Measurements from ENCODE around the gene USP17L22. TPM values are rescaled to one million over a fixed set of nuclear protein-coding genes. Genes with fewer than 3 reads are reported as not detected.
"Not testable (repeated sequence)": the region's sequence is repeated elsewhere in the genome, so short reads cannot be mapped to it uniquely, and the experiment has no call there.

Gene USP17L22
- total RNA-seq (1 to 10 TPM in 1 of 9 donors, not detected in 8; 4.4 TPM), polyA plus RNA-seq (not detected)
- long read RNA-seq, donor 1, result 0 reads
- long read RNA-seq, donor 2, result 0 reads
- long read RNA-seq, donor 3, result 0 reads
- long read RNA-seq, donor 4, result 0 reads
- long read RNA-seq, donor 5, result 0 reads
- long read RNA-seq, donor 6, result 0 reads
- long read RNA-seq, donor 7, result 0 reads
- long read RNA-seq, donor 8, result 0 reads
- long read RNA-seq, donor 9, result 0 reads
- long read RNA-seq, donor 10, result 0 reads

GRCh38 chr4:9267319-9267718 is at the start of gene USP17L22:
Gene USP17L22, plus strand, starts transcription at chr4:9267619. Its CDS starts 0 bp downstream, at chr4:9267619.
- H3K9me3 ChIP-seq (replicated peaks in 1 of 3); H3K36me3 ChIP-seq (replicated peaks in 1 of 2); DNase-seq; H3K4me3 ChIP-seq; H3K27ac ChIP-seq; intact Hi-C loops (cut with DNase I); H3K27me3 ChIP-seq; H3K4me1 ChIP-seq (replicated peaks in 1 of 2): not testable (repeated sequence)
- no CpG with 5 or more reads among the region's 15 CpGs for WGBS, 4 donors

GRCh38 chr4:9219852-9220251 is 47.6 kb upstream of the USP17L22 start, which contains the start of gene USP17L12:
Gene USP17L12, plus strand, starts transcription at chr4:9220152. Its CDS starts 0 bp downstream, at chr4:9220152.
- intact Hi-C loops (cut with DNase I); H3K27me3 ChIP-seq; DNase-seq; H3K36me3 ChIP-seq (replicated peaks in 1 of 2); H3K4me3 ChIP-seq; H3K27ac ChIP-seq; H3K9me3 ChIP-seq (replicated peaks in 1 of 3); H3K4me1 ChIP-seq (replicated peaks in 1 of 2): not testable (repeated sequence)
- no CpG with 5 or more reads among the region's 13 CpGs for WGBS, 4 donors

GRCh38 chr4:9224596-9224995 is 42.8 kb upstream of the USP17L22 start, which contains the start of gene USP17L13:
Gene USP17L13, plus strand, starts transcription at chr4:9224896. Its CDS starts 0 bp downstream, at chr4:9224896.
- intact Hi-C loops (cut with DNase I); DNase-seq; H3K27me3 ChIP-seq; H3K9me3 ChIP-seq (replicated peaks in 1 of 3); H3K36me3 ChIP-seq (replicated peaks in 1 of 2); H3K4me1 ChIP-seq (replicated peaks in 1 of 2); H3K27ac ChIP-seq; H3K4me3 ChIP-seq: not testable (repeated sequence)
- WGBS, 4 donors, result no CpG with 5 or more reads among the region's 14 CpGs

GRCh38 chr4:9230249-9230648 is 37.2 kb upstream of the USP17L22 start:
- not testable (repeated sequence) for H3K4me1 ChIP-seq (replicated peaks in 1 of 2); H3K27ac ChIP-seq
- DNase-seq, result peak in 2 of 7 donors; percentile 2 to 14

GRCh38 chr4:9234085-9234484 is 33.3 kb upstream of the USP17L22 start, which contains the start of gene USP17L15:
Gene USP17L15, plus strand, starts transcription at chr4:9234385. Its CDS starts 0 bp downstream, at chr4:9234385.
- no CpG with 5 or more reads among the region's 15 CpGs for WGBS, 4 donors

More at GRCh38 chr4:9230249-9230648, 37.2 kb upstream of the USP17L22 start:
- H3K4me3 ChIP-seq; H3K27me3 ChIP-seq; H3K36me3 ChIP-seq (replicated peaks in 1 of 2); H3K9me3 ChIP-seq (replicated peaks in 1 of 3); intact Hi-C loops (cut with DNase I): not testable (repeated sequence)
- 79 to 86% (median 85%) methylated on average over 4 to 5 of the region's 8 CpGs; no CpG with 5 or more reads in 1 of the 4 donors for WGBS, 4 donors

GRCh38 chr4:9238461-9238860 is 29.0 kb upstream of the USP17L22 start:
- peak in 2 of 7 donors; percentile 17 to 48 for DNase-seq
- H3K4me1 ChIP-seq (replicated peaks in 1 of 2); H3K4me3 ChIP-seq; H3K36me3 ChIP-seq (replicated peaks in 1 of 2); H3K27me3 ChIP-seq; H3K9me3 ChIP-seq (replicated peaks in 1 of 3); H3K27ac ChIP-seq; intact Hi-C loops (cut with DNase I): not testable (repeated sequence)
- WGBS, 4 donors, result 70 to 81% methylated on average over 8 to 11 of the region's 12 CpGs; no CpG with 5 or more reads in 2 of the 4 donors

More at GRCh38 chr4:9234085-9234484, 33.3 kb upstream of the USP17L22 start, which contains the start of gene USP17L15:
- H3K27ac ChIP-seq; H3K36me3 ChIP-seq (replicated peaks in 1 of 2); H3K4me1 ChIP-seq (replicated peaks in 1 of 2); DNase-seq; H3K9me3 ChIP-seq (replicated peaks in 1 of 3); H3K4me3 ChIP-seq; H3K27me3 ChIP-seq; intact Hi-C loops (cut with DNase I): not testable (repeated sequence)

- not testable (repeated sequence) for H3K27ac ChIP-seq
These were observed 23.8 kb upstream of the USP17L22 start, which contains the start of gene USP17L17 for GRCh38 chr4:9243579-9243978. Gene USP17L17, plus strand, starts transcription at chr4:9243879. Its CDS starts 0 bp downstream, at chr4:9243879.

GRCh38 chr4:9247953-9248680 is 19.3 kb upstream of the USP17L22 start, which contains the start of gene USP17L18:
Gene USP17L18, plus strand, starts transcription at chr4:9248630. Its CDS starts 0 bp downstream, at chr4:9248630.
- WGBS, 4 donors, result 87 to 90% (median 89%) methylated on average over 11 to 20 of the region's 26 CpGs
- intact Hi-C loops (cut with DNase I), result not testable (repeated sequence)

More at GRCh38 chr4:9243579-9243978, 23.8 kb upstream of the USP17L22 start, which contains the start of gene USP17L17:
- H3K9me3 ChIP-seq (replicated peaks in 1 of 3); H3K36me3 ChIP-seq (replicated peaks in 1 of 2); DNase-seq; H3K27me3 ChIP-seq; intact Hi-C loops (cut with DNase I); H3K4me3 ChIP-seq; H3K4me1 ChIP-seq (replicated peaks in 1 of 2): not testable (repeated sequence)
- 83 to 97% (median 91%) methylated on average over 4 to 13 of the region's 14 CpGs for WGBS, 4 donors

GRCh38 chr4:9253078-9253477 is 14.3 kb upstream of the USP17L22 start, which contains the start of gene USP17L19:
Gene USP17L19, plus strand, starts transcription at chr4:9253378. Its CDS starts 0 bp downstream, at chr4:9253378.
- H3K36me3 ChIP-seq (replicated peaks in 1 of 2); H3K4me1 ChIP-seq (replicated peaks in 1 of 2); DNase-seq; H3K27ac ChIP-seq; H3K27me3 ChIP-seq; H3K4me3 ChIP-seq; intact Hi-C loops (cut with DNase I); H3K9me3 ChIP-seq (replicated peaks in 1 of 3): not testable (repeated sequence)
- no CpG with 5 or more reads among the region's 13 CpGs for WGBS, 4 donors

More at GRCh38 chr4:9247953-9248680, 19.3 kb upstream of the USP17L22 start, which contains the start of gene USP17L18:
- not testable (repeated sequence) for H3K36me3 ChIP-seq (replicated peaks in 1 of 2); H3K27me3 ChIP-seq; H3K9me3 ChIP-seq (replicated peaks in 1 of 3); H3K4me1 ChIP-seq (replicated peaks in 1 of 2); H3K4me3 ChIP-seq; H3K27ac ChIP-seq
- DNase-seq, result peak in 5 of 7 donors; percentile 6 to 66 (median 13)

GRCh38 chr4:9257824-9258223 is 9.6 kb upstream of the USP17L22 start, which contains the start of gene USP17L20:
Gene USP17L20, plus strand, starts transcription at chr4:9258124. Its CDS starts 0 bp downstream, at chr4:9258124.
- H3K4me3 ChIP-seq; H3K27ac ChIP-seq; H3K27me3 ChIP-seq; DNase-seq; intact Hi-C loops (cut with DNase I); H3K4me1 ChIP-seq (replicated peaks in 1 of 2); H3K9me3 ChIP-seq (replicated peaks in 1 of 3); H3K36me3 ChIP-seq (replicated peaks in 1 of 2): not testable (repeated sequence)
- no CpG with 5 or more reads among the region's 15 CpGs for WGBS, 4 donors

Measured in adrenal gland (tissue), 19 donors.